Cerebellar cortex (tissue), 1 donor: Measurements from ENCODE around the gene OR2M4.
"Not testable (repeated sequence)": the region's sequence is repeated elsewhere in the genome, so short reads cannot be mapped to it uniquely, and the experiment has no call there.

ENCODE experiments used
- DNase-seq: peaks from one replicate; pipeline ENCODE4 v3.0.0-alpha.2; 2015; ENCODE audit warnings: low spot score

The OR2M4 gene

GRCh38 chr1:248231117-248231516, at the start of gene OR2M4:
Gene OR2M4 (plus strand): TSS chr1:248231417. CDS start chr1:248238929, 7,512 bp downstream.
- DNase-seq, result no peak

- no peak for DNase-seq
These were observed 47.2 kb upstream of the OR2M4 start for GRCh38 chr1:248183996-248184395.

DNA sequence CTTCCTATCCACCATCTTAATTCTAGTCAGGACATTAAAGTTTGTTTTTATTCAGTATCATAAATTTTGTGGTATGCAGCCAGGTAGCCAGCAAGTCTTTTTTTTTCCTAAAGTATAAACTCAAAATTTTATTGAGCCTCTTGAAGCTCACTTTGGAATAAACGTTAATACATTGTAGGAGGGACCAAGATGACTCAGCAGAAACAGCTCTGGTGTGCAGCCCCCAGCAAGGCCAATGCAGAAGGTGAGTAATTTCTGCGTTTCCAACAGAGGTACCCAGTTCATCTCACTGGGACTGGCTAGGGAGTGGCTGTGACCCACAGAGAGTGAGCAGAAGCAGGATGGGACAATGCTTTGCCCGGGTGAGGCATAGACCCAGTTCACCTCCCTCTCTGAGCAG, 43.9 kb upstream of the OR2M4 start:
- no peak for DNase-seq

DNA sequence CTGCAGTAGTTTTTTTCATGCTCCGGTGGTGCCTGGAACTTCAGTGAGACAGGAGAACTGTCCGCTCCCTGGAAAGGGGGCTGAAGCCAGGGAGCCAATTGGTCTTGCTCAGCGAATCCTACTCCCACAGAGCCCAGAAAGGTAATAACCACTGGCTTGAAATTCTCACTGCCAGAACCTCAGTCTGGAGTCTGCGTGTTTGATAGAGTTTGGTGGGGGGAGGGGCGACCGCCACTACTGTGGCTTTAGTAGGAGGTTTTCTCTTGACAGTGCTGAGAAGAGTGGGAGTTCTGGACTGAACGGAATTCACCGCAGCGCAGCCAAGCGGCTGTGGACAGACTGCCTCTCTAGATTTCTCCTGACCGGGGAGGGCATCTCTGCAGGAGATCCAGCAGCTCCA, 42.2 kb upstream of the OR2M4 start:
- DNase-seq, result no peak

DNA sequence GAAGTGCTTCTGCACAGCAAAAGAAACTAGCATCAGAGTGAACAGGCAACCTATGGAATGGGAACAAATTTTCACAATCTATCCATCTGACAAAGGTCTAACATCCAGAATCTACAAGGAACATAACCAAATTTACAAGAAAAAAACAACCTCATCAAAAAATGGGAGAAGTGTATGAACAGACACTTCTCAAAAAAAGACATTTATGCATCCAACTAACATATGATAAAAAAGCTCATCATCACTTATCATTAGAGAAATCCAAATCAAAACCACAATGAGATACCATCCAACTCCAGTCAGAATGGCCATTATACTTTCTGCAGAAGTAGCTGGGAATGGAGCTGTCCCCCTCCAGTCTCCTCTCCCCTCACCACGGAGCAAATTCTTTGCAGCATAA, 37.1 kb upstream of the OR2M4 start:
- DNase-seq, result no peak

GRCh38 chr1:248196965-248197364, 34.3 kb upstream of the OR2M4 start, which contains the start of gene OR2M3:
Gene OR2M3 (plus strand): TSS chr1:248197265. CDS start chr1:248203068, 5,803 bp downstream.
- no peak for DNase-seq

GRCh38 chr1:248215880-248216279, 15.3 kb upstream of the OR2M4 start:
- DNase-seq, result no peak

DNA sequence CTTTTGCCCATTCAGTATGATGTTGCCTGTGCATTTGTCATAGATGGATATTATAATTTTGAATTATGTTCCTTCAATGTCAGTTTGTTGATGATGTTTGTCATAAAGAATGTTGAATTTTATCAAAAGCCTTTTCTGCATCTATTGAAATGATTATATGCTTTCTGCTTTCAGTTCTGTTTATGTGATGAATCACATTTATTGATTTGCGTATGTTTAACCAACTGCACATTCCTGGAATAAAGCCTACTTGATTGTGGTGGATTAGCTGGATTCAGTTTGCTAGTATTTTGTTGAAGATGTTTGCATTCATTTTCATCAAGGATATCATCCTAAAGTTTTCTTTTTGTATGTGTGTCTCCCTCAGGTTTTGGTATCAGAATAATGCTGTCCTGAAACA, 5.7 kb upstream of the OR2M4 start:
- no peak for DNase-seq

DNA sequence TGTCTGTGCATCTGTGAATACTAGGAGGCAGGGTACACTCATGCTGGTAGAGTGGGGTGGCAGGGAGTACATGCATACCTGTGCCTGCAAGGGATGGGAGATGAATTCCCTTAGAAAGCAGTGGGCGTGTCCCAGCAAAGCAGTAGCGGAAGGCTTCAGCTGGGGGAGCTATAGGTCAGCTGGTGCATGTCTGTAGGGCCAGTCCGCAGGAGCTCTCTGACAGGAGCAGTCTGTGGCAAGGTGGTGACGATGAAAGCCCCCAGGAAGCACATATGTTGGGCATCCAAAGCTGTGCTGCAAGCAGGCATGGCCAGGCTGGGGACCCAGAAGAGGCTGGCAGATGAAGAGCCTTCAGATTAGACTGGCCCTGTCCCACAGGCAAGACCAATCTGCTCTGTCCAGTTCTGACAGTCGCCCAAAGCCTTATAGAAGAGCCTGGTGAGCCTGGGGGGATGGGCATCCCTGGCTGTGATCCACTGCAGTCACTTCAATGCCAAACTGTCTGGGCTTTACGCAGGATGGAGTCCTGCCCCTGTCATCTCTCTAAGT, 1.8 kb upstream of the OR2M4 start:
- DNase-seq, result no peak

GRCh38 chr1:248239478-248239877, 8.3 kb downstream of the OR2M4 start:
- DNase-seq, result no peak

- peak; percentile 0 for DNase-seq
These were observed 12.0 kb downstream of the OR2M4 start for GRCh38 chr1:248243204-248243603.

- DNase-seq, result not testable (repeated sequence)
These were observed 28.1 kb downstream of the OR2M4 start for GRCh38 chr1:248259309-248259708.

GRCh38 chr1:248268178-248268577, 37.0 kb downstream of the OR2M4 start:
- no peak for DNase-seq

DNA sequence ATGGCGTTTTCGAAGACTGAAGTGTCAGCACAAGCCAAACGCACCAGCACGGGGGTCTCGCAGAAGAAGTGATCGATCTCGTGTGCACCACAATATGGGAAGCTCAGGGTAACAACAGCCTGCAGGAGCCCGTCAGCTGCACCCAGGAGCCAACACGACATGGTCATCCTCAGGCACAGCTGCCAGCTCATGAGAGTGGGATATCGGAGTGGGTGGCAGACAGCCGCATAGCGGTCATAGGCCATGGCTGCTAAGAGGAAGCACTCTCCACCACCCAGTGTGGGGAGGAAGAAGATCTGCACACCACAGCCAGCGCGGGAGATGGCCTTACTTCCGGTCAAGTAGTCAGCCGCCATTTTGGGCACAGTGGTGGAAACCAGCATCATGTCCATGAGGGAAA, 42.0 kb downstream of the OR2M4 start:
- not testable (repeated sequence) for DNase-seq

- no peak for DNase-seq
These were observed 46.7 kb downstream of the OR2M4 start, which contains the start of gene OR2T33 for GRCh38 chr1:248277876-248278275. Gene OR2T33 (minus strand): TSS chr1:248277976. CDS start chr1:248273814, 4,162 bp downstream.

DNA sequence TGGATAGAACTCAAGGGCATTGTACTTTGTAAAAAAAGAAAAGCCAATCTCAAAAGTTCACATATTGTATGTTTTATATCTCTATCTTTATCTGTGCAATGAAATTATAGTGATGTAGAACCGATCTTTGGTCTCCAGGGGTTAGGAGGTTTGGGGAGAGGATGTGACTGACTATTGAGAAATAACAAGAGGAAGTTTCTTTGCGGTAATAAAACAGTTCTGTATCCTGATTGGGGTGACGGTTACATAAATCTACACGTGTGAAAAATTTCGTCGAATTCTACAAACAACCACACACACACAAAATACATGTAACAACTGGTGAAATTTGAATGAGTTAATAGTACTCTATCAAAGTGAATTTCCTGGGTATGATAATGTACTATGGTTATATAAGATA, 57.2 kb downstream of the OR2M4 start:
- DNase-seq, result no peak
